Activated CD4-positive, alpha-beta T cell treated with anti-CD3 and anti-CD28 coated beads for 36 hours (primary cell): ENCODE results near the gene PARN. TPM values are rescaled to one million over a fixed set of nuclear protein-coding genes. Genes with fewer than 3 reads are reported as not detected.
"Not testable (repeated sequence)": the region's sequence is repeated elsewhere in the genome, so short reads cannot be mapped to it uniquely, and the experiment has no call there.

ENCODE experiments used
- ATAC-seq: fragments of 200-7000 bp; cut with Tn5 transposase; one replicate; pipeline ENCODE4 v1.10.0; 2021; ENCODE audit warnings: mild to moderate bottlenecking, moderate library complexity
- CTCF ChIA-PET: fragments of 350-600 bp; sonication (Branson Sonifier 250); formaldehyde crosslinking; loops from one replicate; lab custom pipeline; 2021; ENCODE audit warnings: antibody characterized with exemption; lab: Charles Lee
- POLR2A ChIA-PET: fragments of 350-600 bp; sonication (Branson Sonifier 250); formaldehyde crosslinking; loops from one replicate; lab custom pipeline; 2021; ENCODE audit warnings: antibody characterized with exemption, inconsistent platforms; lab: Charles Lee
- DNase-seq: peaks from one replicate; pipeline ENCODE4 v3.0.0-alpha.2; 2020
- H3K27ac Mint-ChIP-seq: one replicate; pipeline ENCODE4 v1.8.0; 2021; ENCODE audit warnings: mixed read lengths
- H3K27me3 Mint-ChIP-seq: one replicate; pipeline ENCODE4 v1.8.0; 2021; ENCODE audit warnings: mixed read lengths
- H3K36me3 Mint-ChIP-seq: one replicate; pipeline ENCODE4 v1.8.0; 2021; ENCODE audit warnings: low read depth, mixed read lengths
- H3K4me1 Mint-ChIP-seq: one replicate; pipeline ENCODE4 v1.8.0; 2021; ENCODE audit warnings: mixed read lengths
- H3K4me3 Mint-ChIP-seq: one replicate; pipeline ENCODE4 v1.8.0; 2021; ENCODE audit warnings: mild to moderate bottlenecking, moderate library complexity, mixed read lengths
- H3K9me3 Mint-ChIP-seq: one replicate; pipeline ENCODE4 v1.8.0; 2021; ENCODE audit warnings: low read depth, mixed read lengths
- intact Hi-C, 2 experiments: fragments of 100-400 bp; cut with DNase I in 1 of 2; cut with micrococcal nuclease in 1 of 2; formaldehyde crosslinking; loops; one replicate each; pipeline versions ENCODE4 v1.14.2 to v1.15.1; 2022 to 2024; cut with DNase I, micrococcal nuclease
- total RNA-seq, 2 experiments: library from RNA; stranded (reverse); gene quantifications; one replicate each; pipeline ENCODE4 v1.2.3, GENCODE V29; 2021

The PARN gene
- total RNA-seq, 2 experiments from 2014 or later, result 46.4 to 64.1 TPM

DNA sequence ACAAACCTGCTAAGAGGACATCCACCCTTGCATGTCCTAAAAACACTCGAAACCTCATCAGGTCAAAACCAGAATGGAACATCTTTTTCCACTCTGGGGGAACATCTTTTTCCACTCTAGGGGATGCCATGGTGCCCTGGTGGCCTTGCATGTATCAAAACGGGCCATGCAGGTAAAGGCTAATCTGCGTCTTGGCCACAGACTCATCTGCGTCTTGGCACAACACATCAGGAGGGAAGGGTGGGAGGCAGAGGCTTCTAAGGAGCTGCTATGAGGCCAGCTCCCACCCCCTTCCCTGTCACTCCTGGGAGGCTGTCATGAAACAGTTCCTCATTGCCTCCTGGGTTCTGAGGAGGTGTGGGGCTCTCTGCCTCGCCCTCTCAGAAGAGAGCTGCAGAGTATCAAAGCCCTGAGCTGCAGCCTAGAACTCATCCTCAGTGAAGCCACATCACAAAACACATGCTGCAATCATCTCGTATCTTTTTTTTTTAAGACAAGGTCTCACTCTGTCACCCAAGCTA is 27.6 kb downstream of the PARN start:
- Mint-ChIP-seq H3K27me3 (no peaks in the 10 kb centered on the region), H3K27ac (no peak overlapping the region), H3K4me1 (no peaks in the 10 kb centered on the region), H3K9me3 (no peaks in the 10 kb centered on the region), H3K4me3 (no peak overlapping the region), H3K36me3 (peaks cover 46% of the 10 kb centered on the region)
- intact Hi-C loops, result loop anchor here in 1 of 2 experiments (5.0 kb wide), 1 partner anchor 355 kb away; no protein-coding TSS in a partner anchor
- no peak for ATAC-seq
- ChIA-PET CTCF (no interaction called here), POLR2A (no interaction called here)
- DNase-seq, result no peak

- H3K4me1 Mint-ChIP-seq, result no peaks in the 10 kb centered on the region
- H3K36me3 Mint-ChIP-seq, result peaks cover 51% of the 10 kb centered on the region
- CTCF ChIA-PET, result interaction anchor here (0.7 kb wide), 2 partner anchors 348 to 677 kb away, joined by 3 to 4 read pairs; no protein-coding TSS in a partner anchor
- intact Hi-C loops, result loop anchor here in 1 of 2 experiments (5.0 kb wide), 1 partner anchor 353 kb away; no protein-coding TSS in a partner anchor
- no peak overlapping the region for H3K27ac Mint-ChIP-seq
- no peaks in the 10 kb centered on the region for H3K27me3 Mint-ChIP-seq
- no peak for DNase-seq
- H3K9me3 Mint-ChIP-seq, result no peaks in the 10 kb centered on the region
- POLR2A ChIA-PET, result no interaction called here
- ATAC-seq, result no peak
- no peak overlapping the region for H3K4me3 Mint-ChIP-seq
Observed at GRCh38 chr16:14600164-14600563, 29.9 kb downstream of the PARN start.

DNA sequence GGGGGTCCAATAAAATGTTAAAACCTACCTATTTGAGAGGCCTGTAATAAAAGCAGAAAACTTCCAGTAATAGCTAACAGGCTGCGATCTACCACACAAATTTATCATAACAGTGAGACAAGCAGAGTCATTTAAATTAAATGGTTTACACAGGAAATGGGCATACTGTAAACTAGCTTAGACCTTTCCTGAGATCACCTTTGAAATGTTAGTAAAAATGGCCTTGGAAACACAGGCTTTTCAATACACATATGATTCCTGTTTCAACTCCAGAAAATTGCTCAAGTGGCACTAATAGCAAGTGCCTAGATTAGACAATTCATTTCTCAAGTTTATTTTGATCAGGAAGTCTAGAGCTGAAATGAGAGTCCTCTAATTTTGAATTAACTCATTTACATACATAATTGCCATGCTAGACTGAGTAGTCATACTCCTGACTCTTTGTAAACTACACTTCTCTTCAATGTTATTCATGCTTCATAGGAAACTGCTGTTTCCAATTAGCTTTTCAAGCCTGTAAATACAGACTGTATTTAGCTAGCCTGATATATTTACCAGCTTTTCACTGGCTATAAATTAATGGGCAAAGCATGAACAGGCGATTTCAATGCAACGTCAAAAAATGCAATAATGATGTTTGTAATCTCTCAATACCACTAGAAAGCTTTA is 43.3 kb downstream of the PARN start:
- Mint-ChIP-seq H3K27me3 (no peaks in the 10 kb centered on the region), H3K4me1 (no peaks in the 10 kb centered on the region), H3K4me3 (no peak overlapping the region), H3K36me3 (peaks cover 30% of the 10 kb centered on the region), H3K27ac (no peak overlapping the region), H3K9me3 (no peaks in the 10 kb centered on the region)
- DNase-seq (no peak), ATAC-seq (no peak)
- intact Hi-C loops, result no loop called here
- ChIA-PET POLR2A (no interaction called here), CTCF (interaction anchor here (0.7 to 1.1 kb wide), 3 partner anchors 14 to 241 kb away, joined by 3 read pairs; no protein-coding TSS in a partner anchor)

GRCh38 chr16:14585287-14585686 is 44.8 kb downstream of the PARN start:
- intact Hi-C loops, result no loop called here
- Mint-ChIP-seq H3K27ac (no peak overlapping the region), H3K27me3 (no peaks in the 10 kb centered on the region), H3K4me3 (no peak overlapping the region), H3K4me1 (peaks cover 2% of the 10 kb centered on the region), H3K36me3 (peaks cover 30% of the 10 kb centered on the region), H3K9me3 (no peaks in the 10 kb centered on the region)
- CTCF ChIA-PET, result no interaction called here
- ATAC-seq (no peak), DNase-seq (no peak)
- POLR2A ChIA-PET, result no interaction called here

DNA sequence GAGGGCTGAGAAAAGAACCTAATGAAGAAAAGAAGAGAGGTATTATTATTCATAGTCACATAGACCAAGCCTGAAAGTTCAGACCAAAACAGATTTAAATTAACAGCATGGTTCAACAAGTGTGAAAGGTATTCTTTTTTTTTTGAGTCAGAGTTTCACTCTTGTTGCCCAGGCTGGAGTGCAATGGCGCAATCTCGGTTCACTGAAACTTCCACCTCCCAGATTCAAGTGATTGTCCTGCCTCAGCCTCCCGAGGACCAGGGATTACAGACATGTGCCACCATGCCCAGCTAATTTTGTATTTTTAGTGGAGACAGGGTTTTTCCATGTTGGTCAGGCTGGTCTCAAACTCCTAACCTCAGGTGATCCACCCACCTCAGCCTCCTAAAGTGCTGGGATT is 49.1 kb downstream of the PARN start:
- H3K27ac Mint-ChIP-seq, H3K9me3 Mint-ChIP-seq, H3K4me1 Mint-ChIP-seq, DNase-seq, CTCF ChIA-PET, H3K4me3 Mint-ChIP-seq, H3K27me3 Mint-ChIP-seq, POLR2A ChIA-PET, intact Hi-C loops, ATAC-seq: not testable (repeated sequence)
- H3K36me3 Mint-ChIP-seq, result peaks cover 37% of the 10 kb centered on the region

DNA sequence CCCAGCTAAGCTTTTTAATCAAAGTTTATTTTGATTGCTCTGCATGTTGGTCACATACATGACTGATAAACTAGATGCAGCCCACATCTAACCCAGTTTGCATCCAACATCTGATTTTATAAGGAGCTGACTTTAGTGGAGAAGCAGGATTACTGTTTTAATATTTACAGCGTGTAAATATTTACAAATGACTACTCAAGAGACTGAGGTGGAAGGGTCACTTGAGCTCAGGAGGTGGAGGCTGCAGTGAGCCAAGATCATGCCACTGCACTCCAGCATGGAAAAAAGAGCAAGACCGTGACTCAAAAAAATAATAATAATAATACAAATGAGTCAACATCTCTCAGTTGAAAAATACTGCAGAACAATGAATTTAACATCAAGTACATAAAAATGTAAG is 50.8 kb downstream of the PARN start:
- H3K4me3 Mint-ChIP-seq, result no peak overlapping the region
- intact Hi-C loops, result no loop called here
- ChIA-PET POLR2A (no interaction called here), CTCF (interaction anchor here (0.7 kb wide), 1 partner anchor 961 kb away, joined by 3 read pairs; no protein-coding TSS in a partner anchor)
- DNase-seq (no peak), ATAC-seq (no peak)
- no peaks in the 10 kb centered on the region for H3K27me3 Mint-ChIP-seq
- H3K4me1 Mint-ChIP-seq, result peaks cover 2% of the 10 kb centered on the region
- H3K9me3 Mint-ChIP-seq, result peaks cover 3% of the 10 kb centered on the region
- peaks cover 46% of the 10 kb centered on the region for H3K36me3 Mint-ChIP-seq
- H3K27ac Mint-ChIP-seq, result no peak overlapping the region

DNA sequence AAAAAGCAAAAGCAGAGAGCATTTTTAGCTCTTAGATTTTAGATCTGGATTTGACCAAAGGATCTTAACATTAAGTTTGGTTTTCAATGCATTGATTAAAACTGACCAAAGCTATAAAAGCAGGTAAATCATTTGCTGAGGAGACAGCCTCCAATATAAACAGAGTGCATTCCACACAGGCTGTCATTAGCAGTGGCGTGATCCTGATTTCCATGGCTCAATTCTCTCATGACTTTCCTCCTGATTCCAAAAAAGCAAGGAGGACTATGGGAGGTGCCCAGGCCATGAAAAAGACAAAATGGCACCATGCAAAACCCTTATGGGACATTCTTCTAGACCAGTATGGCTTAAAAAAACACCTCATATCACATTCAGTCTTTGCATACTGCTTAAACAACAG is 53.5 kb downstream of the PARN start:
- POLR2A ChIA-PET, result no interaction called here

DNA sequence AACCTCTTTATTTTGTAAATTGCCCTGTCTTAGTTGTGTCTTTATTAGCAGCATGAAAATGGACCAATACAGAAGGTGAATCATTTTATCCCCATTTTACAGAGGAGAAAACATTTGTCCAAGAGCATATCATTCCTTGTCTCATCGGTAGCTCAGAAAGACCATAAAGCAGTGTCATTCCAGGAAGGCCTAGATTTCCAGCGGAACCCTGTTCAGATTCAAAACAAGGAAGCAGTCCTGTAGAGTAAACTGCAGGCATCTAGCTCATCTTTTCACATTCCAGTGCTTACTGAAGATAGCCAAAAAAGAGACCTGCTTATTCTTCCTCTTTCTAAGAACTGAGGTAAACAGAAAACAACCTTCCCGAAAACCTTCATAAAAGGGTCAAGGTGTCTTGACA is 54.0 kb downstream of the PARN start:
- Mint-ChIP-seq H3K27me3 (no peaks in the 10 kb centered on the region), H3K27ac (no peak overlapping the region), H3K4me1 (peaks cover 2% of the 10 kb centered on the region), H3K9me3 (peaks cover 3% of the 10 kb centered on the region), H3K4me3 (no peak overlapping the region), H3K36me3 (peaks cover 51% of the 10 kb centered on the region)
- CTCF ChIA-PET, result interaction anchor here (0.6 to 1.4 kb wide), 2 partner anchors 10 to 21 kb away, joined by 3 to 4 read pairs; no protein-coding TSS in a partner anchor
- intact Hi-C loops, result no loop called here
- ATAC-seq (no peak), DNase-seq (no peak)
- POLR2A ChIA-PET, result interaction anchor here (0.7 kb wide), 1 partner anchor 16 kb away, joined by 3 read pairs; no protein-coding TSS in a partner anchor

More for the DNA sequence above, 53.5 kb downstream of the PARN start:
- Mint-ChIP-seq H3K4me3 (no peak overlapping the region), H3K27ac (no peak overlapping the region), H3K36me3 (peaks cover 53% of the 10 kb centered on the region), H3K27me3 (no peaks in the 10 kb centered on the region), H3K9me3 (peaks cover 3% of the 10 kb centered on the region), H3K4me1 (peaks cover 2% of the 10 kb centered on the region)
- intact Hi-C loops, result no loop called here
- CTCF ChIA-PET, result interaction anchor here (1.4 kb wide), 1 partner anchor 22 kb away, joined by 3 read pairs; no protein-coding TSS in a partner anchor
- no peak for ATAC-seq
- DNase-seq, result no peak

GRCh38 chr16:14574698-14575415 is 55.2 kb downstream of the PARN start:
- H3K4me1 Mint-ChIP-seq, H3K27me3 Mint-ChIP-seq, H3K27ac Mint-ChIP-seq, H3K9me3 Mint-ChIP-seq, intact Hi-C loops, ATAC-seq, POLR2A ChIA-PET, DNase-seq, CTCF ChIA-PET, H3K4me3 Mint-ChIP-seq: not testable (repeated sequence)
- H3K36me3 Mint-ChIP-seq, result peaks cover 44% of the 10 kb centered on the region

DNA sequence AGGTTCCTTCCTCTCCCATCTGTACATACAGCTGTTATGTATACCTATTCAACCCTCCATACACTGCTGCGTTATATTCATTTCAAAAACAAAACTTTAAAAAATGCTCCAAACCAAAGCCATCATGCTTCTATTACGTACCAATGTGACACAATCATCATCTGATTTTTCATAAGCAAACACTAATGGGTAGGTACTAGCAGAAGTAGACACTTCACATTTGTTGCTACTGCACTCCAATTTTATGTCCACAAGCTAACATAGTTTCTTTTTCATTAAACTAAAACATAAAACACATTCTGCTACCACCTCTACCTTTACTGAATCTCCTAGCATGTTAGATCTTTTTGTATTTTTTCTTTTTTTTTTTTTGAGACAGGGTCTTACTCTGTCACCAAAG is 57.5 kb downstream of the PARN start:
- DNase-seq (no peak), ATAC-seq (no peak)
- ChIA-PET CTCF (interaction anchor here (0.6 kb wide), 1 partner anchor 113 kb away, joined by 4 read pairs; no protein-coding TSS in a partner anchor), POLR2A (no interaction called here)
- no peaks in the 10 kb centered on the region for H3K27me3 Mint-ChIP-seq
- no peak overlapping the region for H3K27ac Mint-ChIP-seq
- H3K36me3 Mint-ChIP-seq, result peaks cover 44% of the 10 kb centered on the region
- H3K9me3 Mint-ChIP-seq, result peaks cover 3% of the 10 kb centered on the region
- no peak overlapping the region for H3K4me3 Mint-ChIP-seq
- intact Hi-C loops, result no loop called here
- peaks cover 1% of the 10 kb centered on the region for H3K4me1 Mint-ChIP-seq

GRCh38 chr16:14569213-14569612 is 60.8 kb downstream of the PARN start:
- CTCF ChIA-PET, result no interaction called here
- POLR2A ChIA-PET, result no interaction called here

More at GRCh38 chr16:14569213-14569612, 60.8 kb downstream of the PARN start:
- Mint-ChIP-seq H3K36me3 (peaks cover 16% of the 10 kb centered on the region), H3K27me3 (no peaks in the 10 kb centered on the region), H3K27ac (no peak overlapping the region), H3K4me3 (no peak overlapping the region), H3K9me3 (no peaks in the 10 kb centered on the region), H3K4me1 (peaks cover 16% of the 10 kb centered on the region)
- no peak for ATAC-seq
- DNase-seq, result no peak
- intact Hi-C loops, result no loop called here
